Amygdala (tissue), 56 donors: ENCODE results near the gene MGRN1.
A peak's percentile ranks its signal among the peaks of the same experiment; 100 is the strongest.

Experiments used
- DNase-seq, 56 donors: peaks; one replicate each; lab custom pipeline; 2025; lab: John Stamatoyannopoulos, UW

MGRN1 gene

GRCh38 chr16:4649744-4650442 lies 25.3 kb downstream of the MGRN1 start:
- no peak for DNase-seq

- DNase-seq = peak in 5 of 56 donors; percentile 8 to 55 (median 37)
These were observed 25.9 kb downstream of the MGRN1 start for GRCh38 chr16:4650443-4651074.

GRCh38 chr16:4651827-4652226 lies 27.2 kb downstream of the MGRN1 start:
- DNase-seq = no peak

- DNase-seq = no peak
These were observed 27.9 kb downstream of the MGRN1 start for GRCh38 chr16:4652561-4652960.

DNA sequence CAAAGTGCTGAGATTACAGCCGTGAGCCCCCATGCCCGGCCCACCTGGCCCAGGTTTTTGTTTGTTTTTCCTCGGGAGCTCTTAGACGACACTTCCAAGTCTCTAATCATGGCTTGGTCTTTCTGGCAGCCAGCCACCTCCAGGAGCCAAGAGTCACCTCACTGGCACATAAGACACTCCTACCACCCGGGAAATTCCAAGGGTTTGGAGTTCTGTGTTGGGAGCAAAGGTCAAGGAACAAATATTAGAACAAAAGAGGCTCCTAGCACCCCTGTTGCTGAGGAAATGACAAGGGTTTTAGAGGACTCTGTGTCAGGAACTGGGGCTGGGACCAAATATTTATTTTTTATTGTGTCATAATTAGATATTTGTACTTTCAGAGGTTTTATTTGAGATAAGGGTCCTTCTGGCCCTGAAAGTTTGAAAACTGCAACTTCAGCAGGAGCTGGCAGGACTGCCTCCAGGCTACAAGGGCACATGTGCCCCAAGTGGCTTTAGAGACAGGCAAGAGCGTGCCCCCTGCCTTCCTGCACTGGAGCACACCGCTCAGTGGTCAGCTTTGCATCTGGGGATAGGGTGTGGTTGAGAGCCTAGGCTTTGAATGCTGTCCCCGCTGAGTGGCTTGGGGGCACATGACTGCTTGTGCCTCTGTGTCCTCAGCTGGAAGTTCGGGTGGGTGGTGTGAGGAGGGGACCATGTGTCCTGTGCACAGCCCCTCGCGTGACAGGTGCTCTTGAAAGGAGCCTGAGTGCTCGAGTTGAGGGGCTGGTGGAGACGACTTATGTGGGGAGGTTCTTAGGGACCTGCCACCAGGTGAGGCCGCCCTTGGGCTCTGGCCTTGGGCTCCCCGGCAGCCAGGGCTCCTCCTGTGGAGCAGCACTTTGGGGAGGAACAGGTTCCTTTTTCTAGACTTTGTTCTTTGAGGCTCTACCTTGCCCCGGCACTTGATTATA lies 29.7 kb downstream of the MGRN1 start:
- no peak for DNase-seq

- no peak for DNase-seq
These were observed 30.5 kb downstream of the MGRN1 start for GRCh38 chr16:4654964-4655590.

DNA sequence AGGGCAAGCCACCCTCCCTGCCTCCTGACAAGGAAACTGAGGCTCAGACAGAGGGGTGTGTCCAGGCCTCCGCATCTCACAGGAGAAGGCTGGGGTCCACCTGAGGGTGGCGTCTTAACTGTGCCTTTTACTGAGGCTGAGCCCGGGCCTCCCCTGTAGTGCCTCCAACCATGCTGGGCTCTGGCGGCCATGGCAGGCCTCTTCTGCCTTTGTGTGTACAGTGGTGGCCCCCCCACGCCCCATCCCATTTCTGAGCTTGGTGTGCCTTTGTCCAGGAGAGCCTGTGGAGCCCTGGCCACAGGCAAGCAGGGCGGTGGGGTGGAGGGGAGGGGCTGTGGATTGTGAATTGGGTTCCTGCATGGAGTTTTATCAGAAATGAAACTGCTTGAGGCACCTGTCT lies 31.2 kb downstream of the MGRN1 start:
- DNase-seq = no peak

- DNase-seq = no peak
These were observed 31.6 kb downstream of the MGRN1 start for GRCh38 chr16:4656221-4656620.

GRCh38 chr16:4656695-4657686 lies 32.4 kb downstream of the MGRN1 start:
- no peak for DNase-seq

GRCh38 chr16:4659363-4660353 lies 35.0 kb downstream of the MGRN1 start:
- DNase-seq = no peak

GRCh38 chr16:4660454-4661007 lies 35.9 kb downstream of the MGRN1 start:
- DNase-seq = peak in 39 of 56 donors; percentile 17 to 80 (median 53)

DNA sequence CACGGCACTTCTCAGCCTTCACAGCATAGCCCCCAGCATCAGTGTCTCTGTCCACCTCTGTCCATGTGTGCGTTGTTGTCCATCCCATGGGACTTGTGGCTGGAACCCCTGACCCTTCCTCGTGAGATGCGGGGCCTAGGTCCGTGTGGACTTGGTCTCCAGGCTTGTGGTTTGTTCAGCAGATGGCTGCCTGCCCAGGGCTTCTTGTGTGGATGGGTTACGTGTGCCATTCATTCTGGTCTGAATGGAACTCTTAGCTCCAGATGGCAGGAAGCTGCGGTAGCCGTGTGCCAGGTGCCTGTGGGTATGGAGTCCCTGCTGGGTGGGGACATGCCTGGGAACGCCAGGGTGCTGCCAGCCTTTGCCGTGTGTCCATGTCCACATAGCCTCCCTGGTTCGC lies 37.0 kb downstream of the MGRN1 start:
- peak in 24 of 56 donors; percentile 14 to 76 (median 38) for DNase-seq

DNA sequence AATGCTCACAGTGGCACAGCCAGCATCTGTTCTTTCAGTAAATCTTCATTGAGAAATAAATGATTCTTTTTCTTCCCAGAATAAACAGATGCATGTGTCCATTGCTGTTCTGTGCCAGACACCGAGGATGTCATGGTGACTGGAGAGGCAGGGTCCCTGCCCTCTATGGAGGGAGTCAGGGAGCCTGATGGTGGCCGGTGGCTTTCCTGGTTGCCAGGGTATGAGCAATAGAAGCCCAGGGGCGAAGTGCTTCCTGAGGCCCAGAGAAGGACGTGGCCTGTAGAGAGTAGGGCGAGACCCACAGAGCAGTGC lies 38.8 kb downstream of the MGRN1 start:
- peak in 1 of 56 donors; percentile 57 for DNase-seq

DNA sequence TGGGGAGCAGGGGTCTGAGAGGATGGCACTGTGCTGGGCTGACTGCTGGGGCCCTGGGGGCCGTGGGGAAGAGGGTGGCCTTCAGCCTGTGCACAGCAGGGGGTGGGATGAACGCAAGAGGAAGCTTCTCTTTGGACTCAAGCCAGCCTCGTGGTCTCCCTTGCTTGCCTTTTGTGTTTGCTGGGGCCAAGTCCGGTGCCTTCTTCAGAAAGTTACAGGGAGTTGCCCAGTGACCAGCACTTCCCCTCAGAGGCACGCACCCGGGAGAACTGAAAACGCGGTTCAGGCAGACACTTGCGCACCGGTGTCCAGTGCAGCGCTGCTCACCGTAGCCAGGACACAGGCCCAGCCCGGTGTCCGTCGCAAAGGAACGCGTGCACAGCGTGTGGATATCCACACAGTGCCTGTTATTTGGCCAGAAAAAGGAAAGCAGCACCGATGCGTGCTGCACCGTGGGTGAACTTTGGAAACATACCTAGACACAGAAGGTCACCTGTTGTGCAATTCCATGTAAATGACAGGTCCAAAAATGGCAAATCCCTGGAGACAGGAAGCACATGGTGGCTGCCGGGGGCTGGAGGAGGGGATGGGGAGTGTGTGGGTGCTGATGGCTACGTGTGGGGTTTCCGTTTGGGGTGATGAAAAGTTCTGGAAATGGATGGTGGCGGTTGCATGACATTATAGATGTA lies 39.3 kb downstream of the MGRN1 start:
- peak in 28 of 56 donors; percentile 17 to 75 (median 34) for DNase-seq

GRCh38 chr16:4664538-4665418 lies 40.2 kb downstream of the MGRN1 start:
- DNase-seq = no peak

DNA sequence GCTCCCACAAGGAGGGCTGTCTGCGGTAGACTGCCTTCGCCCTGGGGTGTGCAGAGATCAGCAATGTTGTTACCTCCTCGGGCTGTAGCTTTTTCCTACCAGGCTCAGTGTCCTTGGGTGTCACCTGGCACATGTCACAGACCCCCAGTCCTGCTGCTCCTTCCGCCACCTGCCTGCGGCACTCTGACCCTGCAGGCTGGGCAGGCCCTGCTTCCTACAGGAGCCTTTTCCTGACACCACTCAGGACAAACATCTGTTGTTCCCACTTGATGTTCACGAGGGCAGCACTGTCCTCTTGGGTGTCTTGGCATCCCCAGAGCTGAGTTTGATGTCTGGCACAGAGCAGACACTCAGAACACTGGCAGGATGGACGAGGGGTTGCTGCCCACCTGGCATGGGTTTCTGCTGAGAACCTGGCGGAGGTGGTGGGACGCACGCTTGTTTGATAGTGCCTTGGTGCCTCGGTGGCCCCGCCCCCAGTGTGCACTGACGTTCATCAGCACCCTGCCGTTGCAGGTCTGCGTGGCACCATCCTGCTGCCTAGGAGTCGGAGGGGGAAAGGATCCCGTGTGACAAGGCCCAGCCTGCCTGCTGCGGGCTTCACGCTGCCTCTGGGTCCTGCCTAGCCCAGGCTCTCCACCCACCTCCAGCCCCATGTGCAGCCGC lies 42.0 kb downstream of the MGRN1 start:
- DNase-seq = no peak
